Measurements from ENCODE around the gene GALM. TPM values are rescaled to one million over a fixed set of nuclear protein-coding genes. Genes with fewer than 3 reads are reported as not detected.

The GALM gene
- total and polyA plus RNA-seq, 10 of the 15 experiments (the other 5 are each of a cell fraction or from before 2014, with no cell fraction given): 1.1 to 4.0 (median 1.7) TPM

DNA sequence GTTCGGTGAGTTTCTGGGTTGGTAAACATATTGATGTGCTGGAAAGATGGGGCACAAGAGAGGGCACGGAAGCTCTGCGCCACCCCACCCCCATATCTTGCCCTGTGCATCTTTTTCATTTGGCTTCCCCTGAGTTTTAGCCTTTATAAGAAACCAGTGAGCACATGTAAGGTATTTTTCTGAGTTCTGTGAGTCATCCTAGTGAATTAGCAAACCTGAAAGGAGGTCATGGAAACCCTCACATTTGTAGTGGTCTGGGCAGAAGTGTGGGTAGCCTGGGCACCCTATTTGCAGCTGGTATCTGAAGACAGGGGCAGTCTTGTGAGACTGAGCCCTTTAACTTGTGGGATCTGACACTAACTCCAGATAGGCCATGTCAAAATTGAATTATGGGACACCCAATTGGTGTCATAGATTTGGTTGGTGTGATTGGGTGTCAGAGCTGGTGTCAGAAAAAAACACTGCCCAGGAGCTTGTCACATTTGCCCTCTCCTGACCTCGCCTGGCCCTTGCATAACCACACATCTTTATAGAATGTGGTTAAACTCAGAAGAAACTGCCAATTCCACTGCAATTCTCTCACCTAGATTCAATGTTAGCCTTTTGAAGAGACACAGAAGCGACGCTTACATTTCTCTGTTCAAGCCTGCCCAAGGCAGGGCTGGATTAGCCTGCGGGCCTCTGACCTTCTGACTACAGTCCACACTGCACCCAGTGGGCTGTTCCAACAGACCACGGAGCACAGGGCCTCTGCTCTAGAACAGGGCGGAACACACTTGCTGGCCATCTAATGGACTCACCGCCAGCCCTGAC lies 12.0 kb upstream of the GALM start (continued):
- TF ChIP-seq ATF2 (IDR thresholded peaks at IDR 0.05; ENCODE audit: low read length): peak; percentile 33; the same call in 1 of the 2 replicates
- TF ChIP-seq, protein P1, sequence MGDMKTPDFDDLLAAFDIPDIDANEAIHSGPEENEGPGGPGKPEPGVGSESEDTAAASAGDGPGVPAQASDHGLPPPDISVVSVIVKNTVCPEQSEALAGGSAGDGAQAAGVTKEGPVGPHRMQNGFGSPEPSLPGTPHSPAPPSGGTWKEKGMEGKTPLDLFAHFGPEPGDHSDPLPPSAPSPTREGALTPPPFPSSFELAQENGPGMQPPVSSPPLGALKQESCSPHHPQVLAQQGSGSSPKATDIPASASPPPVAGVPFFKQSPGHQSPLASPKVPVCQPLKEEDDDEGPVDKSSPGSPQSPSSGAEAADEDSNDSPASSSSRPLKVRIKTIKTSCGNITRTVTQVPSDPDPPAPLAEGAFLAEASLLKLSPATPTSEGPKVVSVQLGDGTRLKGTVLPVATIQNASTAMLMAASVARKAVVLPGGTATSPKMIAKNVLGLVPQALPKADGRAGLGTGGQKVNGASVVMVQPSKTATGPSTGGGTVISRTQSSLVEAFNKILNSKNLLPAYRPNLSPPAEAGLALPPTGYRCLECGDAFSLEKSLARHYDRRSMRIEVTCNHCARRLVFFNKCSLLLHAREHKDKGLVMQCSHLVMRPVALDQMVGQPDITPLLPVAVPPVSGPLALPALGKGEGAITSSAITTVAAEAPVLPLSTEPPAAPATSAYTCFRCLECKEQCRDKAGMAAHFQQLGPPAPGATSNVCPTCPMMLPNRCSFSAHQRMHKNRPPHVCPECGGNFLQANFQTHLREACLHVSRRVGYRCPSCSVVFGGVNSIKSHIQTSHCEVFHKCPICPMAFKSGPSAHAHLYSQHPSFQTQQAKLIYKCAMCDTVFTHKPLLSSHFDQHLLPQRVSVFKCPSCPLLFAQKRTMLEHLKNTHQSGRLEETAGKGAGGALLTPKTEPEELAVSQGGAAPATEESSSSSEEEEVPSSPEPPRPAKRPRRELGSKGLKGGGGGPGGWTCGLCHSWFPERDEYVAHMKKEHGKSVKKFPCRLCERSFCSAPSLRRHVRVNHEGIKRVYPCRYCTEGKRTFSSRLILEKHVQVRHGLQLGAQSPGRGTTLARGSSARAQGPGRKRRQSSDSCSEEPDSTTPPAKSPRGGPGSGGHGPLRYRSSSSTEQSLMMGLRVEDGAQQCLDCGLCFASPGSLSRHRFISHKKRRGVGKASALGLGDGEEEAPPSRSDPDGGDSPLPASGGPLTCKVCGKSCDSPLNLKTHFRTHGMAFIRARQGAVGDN (IDR thresholded peaks at IDR 0.05): 0 out of 2 replicates have a peak, but pooled peaks have one; percentile 22
- TF ChIP-seq ZSCAN29 (IDR thresholded peaks at IDR 0.05): peak; percentile 19; the same call in 1 of the 2 replicates
- peak; percentile 22; the same call in 1 of the 2 replicates for TF ChIP-seq NR2C1 (IDR thresholded peaks at IDR 0.05)
